NCI-H774 (cell line): ENCODE data around the gene RPGRIP1.
"Not testable (repeated sequence)": the region's sequence is repeated elsewhere in the genome, so short reads cannot be mapped to it uniquely, and the experiment has no call there.

ENCODE experiments used
- DNase-seq: peaks from one replicate; lab custom pipeline; 2025; lab: John Stamatoyannopoulos, UW

RPGRIP1 gene

DNA sequence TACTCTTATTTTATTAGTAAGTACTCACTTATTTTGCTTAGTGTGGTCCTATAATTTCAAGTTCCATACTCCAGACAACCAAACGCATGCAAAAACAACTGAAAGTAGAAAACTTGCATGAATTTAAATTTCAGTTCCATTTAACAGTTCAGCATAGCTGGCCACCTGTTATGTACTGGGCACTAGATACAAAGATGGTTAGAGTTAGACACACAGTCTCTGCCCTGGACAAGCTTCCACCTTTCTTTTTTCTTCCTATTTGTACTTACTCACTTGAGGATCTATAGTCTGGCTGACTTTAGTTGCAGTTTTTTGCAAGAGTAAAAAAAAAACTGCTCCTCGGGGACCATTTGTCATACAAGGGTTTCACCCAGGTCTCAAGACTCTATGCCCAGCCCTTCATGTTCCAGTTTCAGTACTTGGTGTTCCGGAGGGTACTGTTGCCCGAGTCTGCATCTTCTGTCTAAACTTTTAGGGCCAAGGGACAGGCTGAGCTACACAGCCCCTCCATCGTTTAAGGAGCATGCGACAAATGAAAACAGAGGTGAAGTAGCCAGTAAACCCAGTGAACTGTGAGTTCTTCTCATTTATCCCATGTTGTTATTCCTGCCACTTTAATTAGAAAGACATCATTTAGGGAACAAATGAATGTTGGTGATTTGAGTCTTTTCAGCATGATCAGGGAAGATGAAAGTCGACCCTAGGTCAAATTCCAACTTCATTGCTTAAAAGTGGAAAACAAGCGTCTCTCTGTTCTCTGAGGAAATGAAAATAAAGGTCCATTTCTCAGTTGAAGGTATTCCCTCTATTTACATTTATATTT, 22.3 kb downstream of the RPGRIP1 start:
- no peak for DNase-seq

DNA sequence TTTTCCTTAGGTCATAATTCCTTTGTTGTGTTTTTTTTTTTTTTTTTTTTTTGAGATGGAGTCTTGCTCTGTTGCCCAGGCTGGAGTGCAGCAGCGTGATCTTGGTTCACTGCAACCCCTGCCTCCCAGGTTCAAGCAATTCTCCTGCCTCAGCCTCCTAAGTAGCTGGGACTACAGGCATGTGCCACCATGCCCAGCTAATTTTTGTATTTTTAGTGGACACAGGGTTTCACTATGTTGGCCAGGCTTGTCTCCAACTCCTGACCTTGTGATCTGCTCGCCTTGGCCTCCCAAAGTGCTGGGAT, 22.9 kb downstream of the RPGRIP1 start:
- not testable (repeated sequence) for DNase-seq

- DNase-seq = no peak
Observed at GRCh38 chr14:21307637-21308036, 27.8 kb downstream of the RPGRIP1 start.

DNA sequence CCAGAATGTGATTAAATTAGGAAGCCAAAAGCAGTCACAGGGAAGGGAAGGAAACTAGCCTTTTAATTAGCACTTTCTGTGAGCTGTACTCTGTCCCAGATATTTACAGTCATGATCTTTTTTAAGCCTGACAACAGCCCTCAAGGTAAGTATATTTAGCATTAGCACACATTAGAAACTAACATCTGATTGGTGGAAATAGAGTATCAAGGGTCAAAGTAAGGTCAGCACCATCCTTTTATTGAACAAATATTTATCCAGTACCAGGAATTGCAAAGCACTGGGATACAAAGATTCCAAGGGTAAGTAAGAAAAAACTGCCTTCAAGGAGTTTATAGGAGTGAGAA, 28.2 kb downstream of the RPGRIP1 start:
- peak; percentile 28 for DNase-seq

DNA sequence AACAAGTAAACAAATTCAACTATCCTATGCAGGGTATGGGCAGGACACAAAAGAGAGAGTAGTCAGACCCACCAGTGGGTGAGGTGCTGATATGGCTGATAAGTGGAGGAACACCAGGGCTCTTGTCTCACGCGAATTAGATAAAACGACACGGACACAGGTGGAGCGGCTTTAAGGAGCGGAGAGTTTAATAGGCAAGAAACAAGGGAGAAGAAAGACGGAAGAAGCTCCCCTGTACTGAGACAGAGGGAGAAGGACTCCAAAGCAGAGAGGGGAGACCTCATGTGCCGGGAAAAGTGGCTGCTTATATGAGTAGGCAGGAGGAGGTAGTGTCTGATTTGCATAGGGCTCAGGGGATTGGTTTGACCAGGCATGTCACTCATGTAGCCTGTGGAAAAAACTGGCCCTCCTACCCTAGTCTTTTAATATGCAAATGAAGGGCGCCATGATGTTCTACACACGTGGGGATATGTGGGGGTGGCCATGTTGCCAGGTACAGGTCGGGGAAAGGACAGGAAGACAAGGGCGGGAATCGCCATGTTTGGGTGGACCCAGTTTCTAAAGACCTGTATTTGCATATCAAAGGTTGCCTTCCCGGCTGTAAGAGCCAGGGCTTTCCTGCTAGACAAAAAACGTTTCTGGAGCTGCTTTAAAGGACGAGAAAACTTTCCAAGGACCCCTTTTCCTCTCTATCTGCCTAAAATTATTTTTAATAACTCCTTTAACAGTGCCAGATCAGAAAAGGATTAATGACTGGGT, 28.8 kb downstream of the RPGRIP1 start:
- peak; percentile 96 for DNase-seq

DNA sequence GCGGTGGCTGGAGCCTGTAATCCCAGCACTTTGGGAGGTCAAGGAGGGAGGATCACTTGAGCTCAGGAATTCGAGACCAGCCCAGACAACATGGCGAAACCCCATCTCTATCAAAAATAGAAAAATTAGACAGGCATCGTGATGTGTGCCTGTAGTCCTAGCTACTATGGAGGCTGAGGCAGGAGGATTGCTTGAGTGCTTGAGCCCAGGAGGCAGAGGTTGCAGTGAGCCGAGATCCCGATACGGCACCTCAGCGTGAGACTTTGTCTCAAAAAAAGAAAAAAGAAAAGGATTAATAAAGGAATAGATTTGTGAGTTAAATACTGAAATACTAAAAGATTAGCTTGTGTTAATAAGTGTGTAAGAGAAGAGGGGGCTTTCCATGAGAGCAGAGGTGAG, 29.4 kb downstream of the RPGRIP1 start:
- DNase-seq = no peak

- no peak for DNase-seq
Observed at GRCh38 chr14:21309956-21310355, 30.1 kb downstream of the RPGRIP1 start.

DNA sequence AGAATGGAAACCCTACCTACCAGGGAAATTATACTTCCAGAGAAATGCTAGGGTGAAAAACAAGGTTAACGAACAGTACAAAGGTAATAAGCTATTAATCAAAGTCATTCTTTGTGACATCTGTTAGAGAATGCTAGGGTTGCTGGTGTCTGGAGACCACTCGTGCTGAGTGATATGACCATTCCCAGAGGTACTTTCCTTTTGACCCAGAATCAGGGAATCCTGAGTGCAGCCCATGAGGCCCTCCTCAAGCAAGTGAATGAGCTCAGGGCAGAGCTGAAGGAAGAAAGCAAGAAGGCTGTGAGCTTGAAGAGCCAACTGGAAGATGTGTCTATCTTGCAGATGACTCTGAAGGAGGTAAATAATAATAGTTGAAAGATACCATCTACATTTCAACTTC, 31.7 kb downstream of the RPGRIP1 start:
- DNase-seq = no peak

- no peak for DNase-seq
Observed at GRCh38 chr14:21313512-21313911, 33.6 kb downstream of the RPGRIP1 start.

GRCh38 chr14:21317398-21317797, 37.5 kb downstream of the RPGRIP1 start:
- DNase-seq = no peak

- no peak for DNase-seq
Observed at GRCh38 chr14:21320913-21321312, 41.0 kb downstream of the RPGRIP1 start.

- DNase-seq = no peak
Observed at GRCh38 chr14:21322716-21323115, 42.8 kb downstream of the RPGRIP1 start.

- DNase-seq = no peak
Observed at GRCh38 chr14:21326972-21327371, 47.1 kb downstream of the RPGRIP1 start.
